Activated B cell treated with CpG ODN at 0.5 μM for 24 hours (primary cell): ENCODE measurements around the gene CYP2C8. TPM values are rescaled to one million over a fixed set of nuclear protein-coding genes. Genes with fewer than 3 reads are reported as not detected.

ENCODE experiments used
- ATAC-seq: fragments of 200-7000 bp; cut with Tn5 transposase; one replicate; pipeline ENCODE4 v1.10.0; 2021; ENCODE audit warnings: low read depth, mild to moderate bottlenecking, moderate library complexity
- CTCF ChIA-PET: fragments of 350-600 bp; sonication (Branson Sonifier 250); formaldehyde crosslinking; loops from one replicate; lab custom pipeline; 2021; ENCODE audit warnings: antibody characterized with exemption; lab: Charles Lee
- POLR2A ChIA-PET: fragments of 350-600 bp; sonication (Branson Sonifier 250); formaldehyde crosslinking; loops from one replicate; lab custom pipeline; 2021; ENCODE audit warnings: antibody characterized with exemption; lab: Charles Lee
- DNase-seq: peaks from one replicate; pipeline ENCODE4 v3.0.0; 2022
- H3K27ac Mint-ChIP-seq: one replicate; pipeline ENCODE4 v1.8.0; 2020; ENCODE audit warnings: mixed read lengths
- H3K27me3 Mint-ChIP-seq: one replicate; pipeline ENCODE4 v1.8.0; 2021; ENCODE audit warnings: mixed read lengths
- H3K36me3 Mint-ChIP-seq: one replicate; pipeline ENCODE4 v1.8.0; 2021; ENCODE audit warnings: low read depth, mixed read lengths
- H3K4me1 Mint-ChIP-seq: one replicate; pipeline ENCODE4 v1.8.0; 2021; ENCODE audit warnings: mixed read lengths
- H3K4me3 Mint-ChIP-seq: one replicate; pipeline ENCODE4 v1.8.0; 2020; ENCODE audit warnings: mild to moderate bottlenecking, mixed read lengths
- H3K9me3 Mint-ChIP-seq: one replicate; pipeline ENCODE4 v1.8.0; 2020; ENCODE audit warnings: mixed read lengths
- intact Hi-C: fragments of 100-400 bp; cut with micrococcal nuclease; formaldehyde crosslinking; loops from one replicate; pipeline ENCODE4 v1.15.1; 2024
- total RNA-seq: library from RNA; stranded (reverse); gene quantifications from 2 replicates; pipeline ENCODE4 v1.2.3, GENCODE V29; 2022
- TF ChIP-seq, protein P1 (sequence below): fragments of 200-600 bp; IDR thresholded peaks from one replicate; pipeline ENCODE4 v1.8.0; 2022; ENCODE audit warnings: antibody characterized with exemption, mild to moderate bottlenecking

CYP2C8 gene
- total RNA-seq, 1 donor from 2014 or later, result 1.0 TPM

GRCh38 chr10:94989192-94989591 lies 80.1 kb downstream of the CYP2C8 start:
- no peaks in the 10 kb centered on the region for H3K4me1 Mint-ChIP-seq
- H3K27me3 Mint-ChIP-seq, result peaks cover 2% of the 10 kb centered on the region
- DNase-seq (no peak), ATAC-seq (no peak)
- TF ChIP-seq, protein P1, sequence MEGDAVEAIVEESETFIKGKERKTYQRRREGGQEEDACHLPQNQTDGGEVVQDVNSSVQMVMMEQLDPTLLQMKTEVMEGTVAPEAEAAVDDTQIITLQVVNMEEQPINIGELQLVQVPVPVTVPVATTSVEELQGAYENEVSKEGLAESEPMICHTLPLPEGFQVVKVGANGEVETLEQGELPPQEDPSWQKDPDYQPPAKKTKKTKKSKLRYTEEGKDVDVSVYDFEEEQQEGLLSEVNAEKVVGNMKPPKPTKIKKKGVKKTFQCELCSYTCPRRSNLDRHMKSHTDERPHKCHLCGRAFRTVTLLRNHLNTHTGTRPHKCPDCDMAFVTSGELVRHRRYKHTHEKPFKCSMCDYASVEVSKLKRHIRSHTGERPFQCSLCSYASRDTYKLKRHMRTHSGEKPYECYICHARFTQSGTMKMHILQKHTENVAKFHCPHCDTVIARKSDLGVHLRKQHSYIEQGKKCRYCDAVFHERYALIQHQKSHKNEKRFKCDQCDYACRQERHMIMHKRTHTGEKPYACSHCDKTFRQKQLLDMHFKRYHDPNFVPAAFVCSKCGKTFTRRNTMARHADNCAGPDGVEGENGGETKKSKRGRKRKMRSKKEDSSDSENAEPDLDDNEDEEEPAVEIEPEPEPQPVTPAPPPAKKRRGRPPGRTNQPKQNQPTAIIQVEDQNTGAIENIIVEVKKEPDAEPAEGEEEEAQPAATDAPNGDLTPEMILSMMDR, result no peak
- POLR2A ChIA-PET, result no interaction called here
- H3K4me3 Mint-ChIP-seq, result no peak overlapping the region
- CTCF ChIA-PET, result no interaction called here
- no peaks in the 10 kb centered on the region for H3K36me3 Mint-ChIP-seq
- H3K9me3 Mint-ChIP-seq, result peaks cover 15% of the 10 kb centered on the region
- H3K27ac Mint-ChIP-seq, result no peak overlapping the region
- intact Hi-C loops, result no loop called here

Other genes with a start within 250 kb of the CYP2C8 start
- gene CYP2C9, start 130.8 kb downstream of the CYP2C8 start, total RNA-seq, result not detected in 2 replicates
- not detected in 2 replicates for gene ACSM6, start 124.7 kb upstream of the CYP2C8 start, total RNA-seq
- gene PDLIM1, start 221.5 kb upstream of the CYP2C8 start, total RNA-seq, result 141 and 149 TPM in 2 replicates